Sigmoid colon (tissue), 4 donors: ENCODE data around the gene POU5F1.
A peak's percentile ranks its signal among the peaks of the same experiment; 100 is the strongest.

Experiments used
- EP300 ChIP-seq, 4 donors: sonication (generic); formaldehyde crosslinking; IDR thresholded peaks; one replicate each; pipeline ENCODE4 v1.6.1; 2017; ENCODE audit warnings: antibody characterized with exemption in 4 of 4
- TF ChIP-seq, protein P1 (sequence below), 4 experiments: fragments of 450-650 bp in 3 of 4; fragments of 200-600 bp in 1 of 4; IDR thresholded peaks; one replicate each; pipeline ENCODE4 v1.5.1; 2016 to 2019; ENCODE audit warnings: antibody characterized with exemption in 4 of 4, mild to moderate bottlenecking in 3 of 4, moderate library complexity in 2 of 4

DNA sequence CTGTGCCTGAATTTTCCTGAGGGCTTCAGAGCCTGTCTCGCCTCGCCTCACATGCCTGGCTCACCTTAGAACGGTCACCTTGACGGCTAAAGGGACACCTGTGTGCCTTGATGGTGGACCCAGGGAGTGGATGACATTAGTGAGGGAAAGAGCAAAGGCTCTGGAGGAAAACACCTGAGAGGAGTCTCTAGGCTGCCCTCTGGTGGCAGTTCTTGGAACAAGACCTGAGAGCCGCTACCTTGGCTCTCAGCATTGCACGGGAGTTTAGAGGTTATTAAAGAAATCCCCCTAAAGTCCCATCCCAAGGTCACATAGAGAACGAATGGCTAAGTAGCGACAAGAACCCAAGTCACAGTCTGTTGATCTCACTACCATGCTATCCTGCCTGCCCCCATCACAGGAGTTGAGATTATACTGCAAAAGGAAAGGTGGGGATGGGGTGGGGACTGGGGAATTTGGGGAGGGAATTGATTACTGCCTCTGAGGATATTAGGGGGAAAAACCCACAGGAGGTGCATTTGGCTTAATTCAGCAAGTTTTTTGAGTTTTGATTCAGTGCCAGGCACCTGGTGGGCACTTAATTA lies 42.3 kb downstream of the POU5F1 start:
- TF ChIP-seq, protein P1, sequence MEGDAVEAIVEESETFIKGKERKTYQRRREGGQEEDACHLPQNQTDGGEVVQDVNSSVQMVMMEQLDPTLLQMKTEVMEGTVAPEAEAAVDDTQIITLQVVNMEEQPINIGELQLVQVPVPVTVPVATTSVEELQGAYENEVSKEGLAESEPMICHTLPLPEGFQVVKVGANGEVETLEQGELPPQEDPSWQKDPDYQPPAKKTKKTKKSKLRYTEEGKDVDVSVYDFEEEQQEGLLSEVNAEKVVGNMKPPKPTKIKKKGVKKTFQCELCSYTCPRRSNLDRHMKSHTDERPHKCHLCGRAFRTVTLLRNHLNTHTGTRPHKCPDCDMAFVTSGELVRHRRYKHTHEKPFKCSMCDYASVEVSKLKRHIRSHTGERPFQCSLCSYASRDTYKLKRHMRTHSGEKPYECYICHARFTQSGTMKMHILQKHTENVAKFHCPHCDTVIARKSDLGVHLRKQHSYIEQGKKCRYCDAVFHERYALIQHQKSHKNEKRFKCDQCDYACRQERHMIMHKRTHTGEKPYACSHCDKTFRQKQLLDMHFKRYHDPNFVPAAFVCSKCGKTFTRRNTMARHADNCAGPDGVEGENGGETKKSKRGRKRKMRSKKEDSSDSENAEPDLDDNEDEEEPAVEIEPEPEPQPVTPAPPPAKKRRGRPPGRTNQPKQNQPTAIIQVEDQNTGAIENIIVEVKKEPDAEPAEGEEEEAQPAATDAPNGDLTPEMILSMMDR (IDR thresholded peaks at IDR 0.05), result peak; percentile 45 to 92 (median 74)
- TF ChIP-seq EP300 (IDR thresholded peaks at IDR 0.05), result no peak
